H9 (cell line): Measurements from ENCODE around the gene PLXNA1. TPM values are rescaled to one million over a fixed set of nuclear protein-coding genes. Genes with fewer than 3 reads are reported as not detected.

Experiments
- DNase-seq: peaks from one replicate; pipeline ENCODE4 v3.0.0-alpha.2; 2017
- H2AFZ ChIP-seq: one replicate; pipeline ENCODE4 v1.6.1; 2013; ENCODE audit warnings: mild to moderate bottlenecking, low read length, control low read depth, moderate library complexity
- H2AK5ac ChIP-seq: 2 replicates; pipeline ENCODE4 v1.6.1; 2013; ENCODE audit warnings: low read length, control low read depth, mixed read lengths; ENCODE audit not compliant: insufficient read length
- H2BK120ac ChIP-seq: one replicate; pipeline ENCODE4 v1.6.1; 2013; ENCODE audit warnings: low read depth, mild to moderate bottlenecking, low read length, control low read depth, inconsistent platforms; ENCODE audit not compliant: poor library complexity, severe bottlenecking
- H2BK12ac ChIP-seq: 2 replicates; pipeline ENCODE4 v1.6.1; 2013; ENCODE audit warnings: low read length, control low read depth, mixed read lengths, low read depth; ENCODE audit not compliant: insufficient read length
- H2BK15ac ChIP-seq: 2 replicates; pipeline ENCODE4 v1.6.1; 2013; ENCODE audit warnings: low read depth, low read length, control low read depth
- H2BK20ac ChIP-seq: one replicate; pipeline ENCODE4 v1.6.1; 2013; ENCODE audit warnings: low read depth, mild to moderate bottlenecking, low read length, control low read depth, inconsistent platforms; ENCODE audit not compliant: poor library complexity, severe bottlenecking
- H2BK5ac ChIP-seq: 2 replicates; pipeline ENCODE4 v1.6.1; 2013; ENCODE audit warnings: low read length, control low read depth, mixed read lengths; ENCODE audit not compliant: insufficient read length
- H3K14ac ChIP-seq: 2 replicates; pipeline ENCODE4 v1.6.1; 2013; ENCODE audit warnings: low read length, control low read depth; ENCODE audit not compliant: insufficient read depth
- H3K18ac ChIP-seq: 2 replicates; pipeline ENCODE4 v1.6.1; 2013; ENCODE audit warnings: low read depth, mild to moderate bottlenecking, mixed read lengths, low read length, control low read depth; ENCODE audit not compliant: insufficient read length
- H3K23ac ChIP-seq: 2 replicates; pipeline ENCODE4 v1.6.1; 2013; ENCODE audit warnings: low read length, control low read depth, mixed read lengths, low read depth; ENCODE audit not compliant: insufficient read length
- H3K23me2 ChIP-seq: 2 replicates; pipeline ENCODE4 v1.6.1; 2013; ENCODE audit warnings: low read depth, mild to moderate bottlenecking, mixed read lengths, low read length, control low read depth; ENCODE audit not compliant: insufficient read length, poor library complexity, severe bottlenecking
- H3K27ac ChIP-seq: 2 replicates; pipeline ENCODE4 v1.5.1; 2013; ENCODE audit warnings: low read length, control low read depth, mixed read lengths, low read depth; ENCODE audit not compliant: insufficient read length
- H3K27me3 ChIP-seq: 2 replicates; pipeline ENCODE4 v1.6.1; 2013; ENCODE audit warnings: low read length, control low read depth, inconsistent platforms; ENCODE audit not compliant: insufficient read depth
- H3K4ac ChIP-seq: 2 replicates; pipeline ENCODE4 v1.6.1; 2013; ENCODE audit warnings: low read depth, mild to moderate bottlenecking, control low read depth, inconsistent platforms, low read length, moderate library complexity
- H3K4me1 ChIP-seq: 2 replicates; pipeline ENCODE4 v1.6.1; 2013; ENCODE audit warnings: low read length, control low read depth, inconsistent platforms; ENCODE audit not compliant: insufficient read depth
- H3K4me2 ChIP-seq: 2 replicates; pipeline ENCODE4 v1.6.1; 2013; ENCODE audit warnings: low read length, control low read depth, mixed read lengths; ENCODE audit not compliant: insufficient read length, insufficient read depth
- H3K56ac ChIP-seq: 2 replicates; pipeline ENCODE4 v1.6.1; 2013; ENCODE audit warnings: low read depth, mild to moderate bottlenecking, mixed read lengths, low read length, control low read depth; ENCODE audit not compliant: insufficient read length
- H3K79me1 ChIP-seq: 2 replicates; pipeline ENCODE4 v1.6.1; 2013; ENCODE audit warnings: low read depth, mild to moderate bottlenecking, moderate library complexity, low read length, control low read depth, inconsistent platforms; ENCODE audit not compliant: insufficient read depth, poor library complexity, severe bottlenecking
- H3K79me2 ChIP-seq: 2 replicates; pipeline ENCODE4 v1.6.1; 2013; ENCODE audit warnings: low read length, control low read depth, inconsistent platforms; ENCODE audit not compliant: insufficient read depth
- H3K9ac ChIP-seq: 2 replicates; pipeline ENCODE4 v1.6.1; 2013; ENCODE audit warnings: low read length, control low read depth, mixed read lengths; ENCODE audit not compliant: insufficient read length; ENCODE audit errors: extremely low read depth
- H3K9me3 ChIP-seq: one replicate; pipeline ENCODE4 v1.6.1; 2013; ENCODE audit warnings: low read depth, low read length, inconsistent platforms; ENCODE audit not compliant: control insufficient read depth
- H3T11ph ChIP-seq: one replicate; pipeline ENCODE4 v1.6.1; 2013; ENCODE audit warnings: mild to moderate bottlenecking, low read length, control low read depth, inconsistent platforms
- H4K20me1 ChIP-seq: one replicate; pipeline ENCODE4 v1.6.1; 2013; ENCODE audit not compliant: control insufficient read depth, insufficient read length, insufficient read depth
- H4K5ac ChIP-seq: 2 replicates; pipeline ENCODE4 v1.6.1; 2013; ENCODE audit warnings: low read depth, mild to moderate bottlenecking, mixed read lengths, low read length, control low read depth; ENCODE audit not compliant: insufficient read length
- H4K8ac ChIP-seq: replicated peaks from 2 replicates; pipeline ENCODE4 v1.6.1; 2013; ENCODE audit warnings: low read length, control low read depth, mixed read lengths, low read depth; ENCODE audit not compliant: insufficient read length
- H4K91ac ChIP-seq: 2 replicates; pipeline ENCODE4 v1.6.1; 2013; ENCODE audit warnings: low read depth, mild to moderate bottlenecking, moderate library complexity, mixed read lengths, low read length, control low read depth; ENCODE audit not compliant: insufficient read length
- H3K27ac Mint-ChIP-seq, 3 experiments: 2 replicates in 2 of 3; 3 replicates in 1 of 3; pipeline ENCODE4 v1.8.0; 2020 to 2021; ENCODE audit warnings: mixed read lengths in 3 of 3, mild to moderate bottlenecking in 1 of 3, moderate library complexity in 1 of 3
- H3K27me3 Mint-ChIP-seq: 2 replicates; pipeline ENCODE4 v1.8.0; 2021; ENCODE audit warnings: low read depth, mild to moderate bottlenecking, moderate library complexity, mixed read lengths
- H3K36me3 Mint-ChIP-seq, 3 experiments: 2 replicates in 2 of 3; 3 replicates in 1 of 3; pipeline ENCODE4 v1.8.0; 2020 to 2021; ENCODE audit warnings: low read depth in 3 of 3, mixed read lengths in 3 of 3; ENCODE audit not compliant: insufficient read depth in 1 of 3
- H3K4me1 Mint-ChIP-seq, 2 experiments: 2 replicates each; pipeline ENCODE4 v1.8.0; 2020; ENCODE audit warnings: mixed read lengths in 2 of 2
- H3K4me3 Mint-ChIP-seq, 2 experiments: 2 replicates in 1 of 2; 3 replicates in 1 of 2; pipeline ENCODE4 v1.8.0; 2020 to 2021; ENCODE audit warnings: mild to moderate bottlenecking in 2 of 2, mixed read lengths in 2 of 2, moderate library complexity in 1 of 2
- H3K9me3 Mint-ChIP-seq, 2 experiments: 2 replicates in 1 of 2; 3 replicates in 1 of 2; pipeline ENCODE4 v1.8.0; 2020; ENCODE audit warnings: mild to moderate bottlenecking in 2 of 2, mixed read lengths in 2 of 2, moderate library complexity in 1 of 2
- WGBS: extraction: QIAGEN DNeasy Blood & Tissue Kit; methylation state at CpG from one replicate; pipeline ENCODE4 v1.1.7; 2013; ENCODE audit warnings: missing lambda C conversion rate, low lambda C conversion rate, mixed read lengths; ENCODE audit not compliant: insufficient read length; ENCODE audit errors: extremely low coverage; 5-methylcytosine and 5-hydroxymethylcytosine counted together
- total RNA-seq: library from RNA; stranded (reverse); gene quantifications from 2 replicates; pipeline ENCODE4 v1.2.1, GENCODE V29; 2021
- TF ChIP-seq, protein P1 (sequence below): fragments of 200-600 bp; sonication (generic); conservative IDR thresholded peaks from 3 replicates; pipeline ENCODE4 v1.8.0; 2021; ENCODE audit warnings: antibody characterized with exemption, mild to moderate bottlenecking

Gene PLXNA1
- total RNA-seq, 1 experiment from 2014 or later, result 42.1 TPM

- H3K27ac ChIP-seq, result no peak overlapping the region
Observed at GRCh38 chr3:126974756-126975155, 8.2 kb upstream of the PLXNA1 start.

More at GRCh38 chr3:126974756-126975155, 8.2 kb upstream of the PLXNA1 start:
- no peak overlapping the region for H4K91ac ChIP-seq
- Mint-ChIP-seq H3K4me3 (no peak overlapping the region), H3K27ac (no peak overlapping the region), H3K27me3 (peaks cover 11% of the 10 kb centered on the region), H3K4me1 (peaks cover 10 to 15% of the 10 kb centered on the region in 2 experiments), H3K9me3 (peaks cover 15 to 18% of the 10 kb centered on the region in 2 experiments), H3K36me3 (peaks cover 2 to 15% (median 8%) of the 10 kb centered on the region in 3 experiments; a peak in 6 of 7 replicates)
- H2BK15ac ChIP-seq, result no peak overlapping the region
- no peak for DNase-seq
- H2AFZ ChIP-seq, result no peak overlapping the region
- no peaks in the 10 kb centered on the region for H3K27me3 ChIP-seq
- no peaks in the 10 kb centered on the region for H3K4me1 ChIP-seq
- H3K23ac ChIP-seq, result no peak overlapping the region
- H2BK5ac ChIP-seq, result no peak overlapping the region
- no peaks in the 10 kb centered on the region for H3K9me3 ChIP-seq
- TF ChIP-seq, protein P1, sequence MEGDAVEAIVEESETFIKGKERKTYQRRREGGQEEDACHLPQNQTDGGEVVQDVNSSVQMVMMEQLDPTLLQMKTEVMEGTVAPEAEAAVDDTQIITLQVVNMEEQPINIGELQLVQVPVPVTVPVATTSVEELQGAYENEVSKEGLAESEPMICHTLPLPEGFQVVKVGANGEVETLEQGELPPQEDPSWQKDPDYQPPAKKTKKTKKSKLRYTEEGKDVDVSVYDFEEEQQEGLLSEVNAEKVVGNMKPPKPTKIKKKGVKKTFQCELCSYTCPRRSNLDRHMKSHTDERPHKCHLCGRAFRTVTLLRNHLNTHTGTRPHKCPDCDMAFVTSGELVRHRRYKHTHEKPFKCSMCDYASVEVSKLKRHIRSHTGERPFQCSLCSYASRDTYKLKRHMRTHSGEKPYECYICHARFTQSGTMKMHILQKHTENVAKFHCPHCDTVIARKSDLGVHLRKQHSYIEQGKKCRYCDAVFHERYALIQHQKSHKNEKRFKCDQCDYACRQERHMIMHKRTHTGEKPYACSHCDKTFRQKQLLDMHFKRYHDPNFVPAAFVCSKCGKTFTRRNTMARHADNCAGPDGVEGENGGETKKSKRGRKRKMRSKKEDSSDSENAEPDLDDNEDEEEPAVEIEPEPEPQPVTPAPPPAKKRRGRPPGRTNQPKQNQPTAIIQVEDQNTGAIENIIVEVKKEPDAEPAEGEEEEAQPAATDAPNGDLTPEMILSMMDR, result no peak
- no peak overlapping the region for H2BK12ac ChIP-seq
- H2BK20ac ChIP-seq, result no peak overlapping the region
- no peak overlapping the region for H3K18ac ChIP-seq
- H3K4me2 ChIP-seq, result no peak overlapping the region
- H3K4ac ChIP-seq, result no peak overlapping the region
- H2BK120ac ChIP-seq, result no peak overlapping the region
- no peak overlapping the region for H3K9ac ChIP-seq
- no peaks in the 10 kb centered on the region for H3K79me2 ChIP-seq
- no peak overlapping the region for H3T11ph ChIP-seq
- H4K5ac ChIP-seq, result no peak overlapping the region
- H4K20me1 ChIP-seq, result no peaks in the 10 kb centered on the region
- WGBS, result no CpG with 5 or more reads among the region's 3 CpGs
- H3K23me2 ChIP-seq, result no peaks in the 10 kb centered on the region
- H3K56ac ChIP-seq, result no peak overlapping the region
- no peaks in the 10 kb centered on the region for H3K79me1 ChIP-seq
- H3K14ac ChIP-seq, result no peak overlapping the region
- H4K8ac ChIP-seq, result no peak overlapping the region
- H2AK5ac ChIP-seq, result no peak overlapping the region
